GM12865 (cell line): ENCODE results near the gene KRTAP1-4.
"Not testable (repeated sequence)": the region's sequence is repeated elsewhere in the genome, so short reads cannot be mapped to it uniquely, and the experiment has no call there.

Experiments
- DNase-seq: peaks from one replicate; pipeline ENCODE4 v3.0.0; 2010; ENCODE audit warnings: low read depth
- H3K4me3 ChIP-seq: 2 replicates; pipeline ENCODE4 v1.5.1; 2011; ENCODE audit warnings: mild to moderate bottlenecking, low read depth, low read length, control low read depth
- TF ChIP-seq, protein P1 (sequence below): IDR thresholded peaks from 2 replicates; pipeline ENCODE4 v1.5.1; 2011; ENCODE audit warnings: low read length, control low read depth, low read depth, inconsistent platforms; ENCODE audit not compliant: insufficient read depth; ENCODE audit errors: missing control alignments

KRTAP1-4 gene

DNA sequence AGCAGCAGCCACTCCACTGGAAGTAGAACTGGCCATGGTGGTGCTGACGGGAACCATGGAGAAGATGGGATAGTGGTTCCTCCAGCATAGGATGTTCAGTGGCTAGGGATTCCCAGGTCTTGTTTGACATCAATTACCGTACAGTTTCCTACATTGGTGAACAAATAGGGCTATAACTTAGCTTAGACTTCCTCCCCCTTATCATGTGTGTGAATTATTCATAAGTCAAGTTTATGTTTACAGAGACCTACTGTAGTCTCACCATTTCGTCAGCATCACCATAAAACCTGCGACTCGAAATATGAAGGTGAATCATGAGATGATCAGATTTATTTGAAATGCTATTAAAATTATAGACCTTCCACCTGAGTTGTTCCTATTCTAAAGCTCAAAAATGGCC is 28.7 kb upstream of the KRTAP1-4 start:
- TF ChIP-seq, protein P1, sequence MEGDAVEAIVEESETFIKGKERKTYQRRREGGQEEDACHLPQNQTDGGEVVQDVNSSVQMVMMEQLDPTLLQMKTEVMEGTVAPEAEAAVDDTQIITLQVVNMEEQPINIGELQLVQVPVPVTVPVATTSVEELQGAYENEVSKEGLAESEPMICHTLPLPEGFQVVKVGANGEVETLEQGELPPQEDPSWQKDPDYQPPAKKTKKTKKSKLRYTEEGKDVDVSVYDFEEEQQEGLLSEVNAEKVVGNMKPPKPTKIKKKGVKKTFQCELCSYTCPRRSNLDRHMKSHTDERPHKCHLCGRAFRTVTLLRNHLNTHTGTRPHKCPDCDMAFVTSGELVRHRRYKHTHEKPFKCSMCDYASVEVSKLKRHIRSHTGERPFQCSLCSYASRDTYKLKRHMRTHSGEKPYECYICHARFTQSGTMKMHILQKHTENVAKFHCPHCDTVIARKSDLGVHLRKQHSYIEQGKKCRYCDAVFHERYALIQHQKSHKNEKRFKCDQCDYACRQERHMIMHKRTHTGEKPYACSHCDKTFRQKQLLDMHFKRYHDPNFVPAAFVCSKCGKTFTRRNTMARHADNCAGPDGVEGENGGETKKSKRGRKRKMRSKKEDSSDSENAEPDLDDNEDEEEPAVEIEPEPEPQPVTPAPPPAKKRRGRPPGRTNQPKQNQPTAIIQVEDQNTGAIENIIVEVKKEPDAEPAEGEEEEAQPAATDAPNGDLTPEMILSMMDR: no peak
- no peak for DNase-seq
- H3K4me3 ChIP-seq: no peak overlapping the region

DNA sequence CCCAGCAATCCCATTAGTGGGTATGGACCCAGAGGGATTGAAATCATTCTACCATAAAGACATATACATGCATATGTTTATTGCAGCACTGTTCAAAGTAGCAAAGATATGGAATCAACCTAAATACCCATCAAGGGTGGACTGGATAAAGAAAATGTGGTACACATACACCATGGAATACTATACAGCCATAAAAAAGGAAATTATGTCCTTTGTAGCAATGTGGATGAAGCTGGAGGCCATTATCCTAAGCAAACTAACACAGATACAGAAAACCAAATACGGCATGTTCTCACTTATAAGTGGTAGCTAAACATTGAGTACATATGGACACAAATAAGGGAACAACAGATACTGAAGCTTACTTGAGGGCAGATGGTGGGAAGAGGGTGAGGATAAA is 27.6 kb upstream of the KRTAP1-4 start:
- TF ChIP-seq, protein P1: no peak
- no peak for DNase-seq
- no peak overlapping the region for H3K4me3 ChIP-seq

DNA sequence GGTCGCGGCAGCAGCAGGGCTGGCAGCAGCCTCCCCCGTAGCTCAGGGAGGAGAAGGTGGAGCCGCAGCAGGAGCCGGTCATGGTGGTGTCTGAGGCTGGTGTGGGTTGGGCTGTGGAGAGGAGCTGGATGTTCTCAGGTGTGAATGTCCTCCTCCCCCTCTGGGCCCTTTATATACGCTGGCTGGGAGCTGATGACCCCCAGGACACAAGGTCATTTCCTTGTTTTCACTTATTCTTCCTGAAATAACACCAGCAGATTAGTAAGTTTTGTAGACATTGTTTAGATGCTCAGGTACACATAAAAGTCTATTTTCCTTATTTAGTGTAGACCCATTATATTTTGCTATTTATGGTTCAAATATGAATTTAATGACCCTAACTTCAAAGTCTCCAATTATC is 25.1 kb upstream of the KRTAP1-4 start, which contains the start of gene KRTAP2-2:
TSS of gene KRTAP2-2 (minus strand) at position 101 of the 400 bp plus-strand sequence. CDS start at position 82, 19 bp downstream.
- DNase-seq, H3K4me3 ChIP-seq: not testable (repeated sequence)

DNA sequence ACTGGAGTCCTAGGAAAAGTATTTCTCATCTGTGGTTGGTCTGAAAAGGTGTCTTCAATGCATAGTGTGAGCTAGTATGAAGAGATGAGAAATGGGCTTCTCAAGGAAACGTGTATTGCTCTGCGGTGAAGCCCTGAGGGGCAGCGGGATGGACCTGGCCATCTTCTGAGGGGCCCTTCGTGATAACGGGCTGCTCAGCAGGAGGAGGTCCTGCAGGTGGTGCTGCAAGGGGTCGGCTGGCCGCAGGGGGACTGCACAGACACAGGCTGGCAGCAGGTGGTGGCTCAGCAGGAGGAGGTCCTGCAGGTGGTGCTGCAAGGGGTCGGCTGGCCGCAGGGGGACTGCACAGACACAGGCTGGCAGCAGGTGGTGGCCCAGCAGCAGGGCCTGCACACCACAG is 24.6 kb upstream of the KRTAP1-4 start:
- H3K4me3 ChIP-seq, DNase-seq: not testable (repeated sequence)

DNA sequence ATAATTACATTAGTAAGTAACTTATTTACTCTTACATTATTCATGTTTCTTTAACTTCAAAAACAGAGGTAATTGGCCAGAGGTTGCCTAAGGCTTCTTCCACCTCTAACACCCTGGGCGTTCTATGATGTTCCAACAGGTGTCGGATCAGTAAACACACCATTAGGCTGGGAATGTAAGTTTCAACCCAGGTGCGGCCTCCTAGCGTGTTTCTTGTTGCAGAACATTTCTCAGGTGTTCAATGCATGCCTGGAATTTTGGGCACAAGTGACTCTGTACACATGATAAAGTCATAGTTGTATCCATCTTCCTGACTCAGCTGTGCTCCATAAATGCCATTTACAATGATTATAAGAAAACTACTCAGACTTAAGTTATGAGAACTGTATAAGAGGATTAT is 24.0 kb upstream of the KRTAP1-4 start:
- TF ChIP-seq, protein P1: no peak
- no peak overlapping the region for H3K4me3 ChIP-seq

DNA sequence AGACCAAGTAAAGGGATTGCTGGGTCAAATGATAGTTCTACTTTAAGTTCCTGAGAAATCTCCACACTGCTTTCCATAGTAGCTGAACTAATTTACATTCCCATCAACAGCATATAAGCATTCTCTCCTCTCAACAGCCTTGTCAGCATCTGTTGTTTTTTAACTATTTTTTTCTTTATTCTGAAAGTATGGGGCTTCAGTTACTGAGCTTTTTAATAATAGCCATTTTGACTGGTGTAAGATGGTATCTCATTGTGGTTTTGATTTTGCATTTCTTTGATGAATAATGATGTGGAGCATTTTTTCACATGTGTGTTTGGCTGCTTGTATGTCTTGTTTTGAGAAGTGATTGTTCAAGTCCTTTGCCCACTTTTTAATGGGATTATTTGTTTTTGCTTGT is 22.6 kb upstream of the KRTAP1-4 start:
- no peak for DNase-seq
- H3K4me3 ChIP-seq: no peak overlapping the region
- TF ChIP-seq, protein P1: no peak

More for the DNA sequence above, 24.0 kb upstream of the KRTAP1-4 start:
- no peak for DNase-seq

DNA sequence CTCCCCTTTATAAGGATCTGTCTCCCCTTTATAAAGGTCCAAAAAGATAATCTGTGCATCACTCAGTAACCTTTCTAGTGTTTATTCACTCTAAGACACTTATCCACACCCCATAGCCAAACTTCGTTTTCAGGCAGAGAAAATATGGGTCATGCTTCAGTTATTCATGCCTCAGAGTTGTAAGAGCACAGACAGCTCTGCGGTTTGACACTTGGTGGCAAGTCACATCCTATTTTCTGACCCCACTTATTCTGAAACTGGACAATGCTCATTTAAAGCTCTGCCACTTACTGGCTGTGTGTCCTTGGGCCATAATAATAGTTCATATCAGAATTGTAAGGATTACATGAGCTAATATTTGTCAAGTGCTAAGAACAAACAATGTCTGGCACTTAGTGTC is 19.1 kb upstream of the KRTAP1-4 start:
- TF ChIP-seq, protein P1: no peak
- DNase-seq: peak; percentile 33
- H3K4me3 ChIP-seq: no peak overlapping the region

DNA sequence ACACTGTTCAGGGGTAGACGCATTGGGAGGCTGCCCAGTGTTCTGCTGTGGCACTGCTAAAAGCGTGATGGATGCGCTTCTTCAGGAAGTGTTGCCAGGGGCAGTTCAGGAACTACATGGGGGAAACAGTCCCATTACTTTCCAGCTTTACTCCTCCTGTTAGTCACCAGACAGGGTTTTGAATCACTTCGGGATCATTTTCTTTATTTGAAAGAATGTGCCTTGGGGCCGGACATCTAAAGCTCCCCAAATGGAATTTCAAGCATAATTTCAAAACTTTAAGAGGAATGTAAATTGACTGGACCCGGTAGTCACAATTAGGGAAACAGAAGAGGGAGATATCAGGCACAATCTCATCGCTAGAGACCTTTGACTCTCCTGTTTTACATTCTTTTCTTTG is 18.4 kb upstream of the KRTAP1-4 start:
- no peak for DNase-seq

DNA sequence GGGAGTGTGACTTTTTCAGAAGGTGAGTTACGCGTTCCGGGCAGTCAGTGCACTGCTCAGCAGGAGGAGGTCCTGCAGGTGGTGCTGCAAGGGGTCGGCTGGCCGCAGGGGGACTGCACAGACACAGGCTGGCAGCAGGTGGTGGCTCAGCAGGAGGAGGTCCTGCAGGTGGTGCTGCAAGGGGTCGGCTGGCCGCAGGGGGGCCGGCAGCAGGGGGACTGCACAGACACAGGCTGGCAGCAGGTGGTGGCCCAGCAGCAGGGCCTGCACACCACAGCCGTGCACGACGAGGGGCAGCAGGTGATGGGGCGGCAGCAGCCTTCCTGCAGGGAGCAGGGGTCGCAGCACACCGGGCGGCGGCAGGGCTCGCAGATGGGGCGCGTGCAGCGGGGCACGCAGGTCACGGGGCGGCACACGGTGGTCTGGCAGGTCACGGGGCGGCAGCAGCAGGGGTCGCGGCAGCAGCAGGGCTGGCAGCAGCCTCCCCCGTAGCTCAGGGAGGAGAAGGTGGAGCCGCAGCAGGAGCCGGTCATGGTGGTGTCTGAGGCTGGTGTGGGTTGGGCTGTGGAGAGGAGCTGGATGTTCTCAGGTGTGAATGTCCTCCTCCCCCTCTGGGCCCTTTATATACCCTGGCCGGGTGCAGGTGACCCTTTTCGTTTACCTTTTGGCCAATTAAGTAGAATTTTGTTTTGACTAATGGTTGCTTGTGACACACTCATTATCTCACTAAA is 16.9 kb upstream of the KRTAP1-4 start, which contains the start of gene KRTAP2-1:
TSS of gene KRTAP2-1 (minus strand) at position 582 of the 731 bp plus-strand sequence. CDS start at position 533, 49 bp downstream.
- not testable (repeated sequence) for DNase-seq, H3K4me3 ChIP-seq

More for the DNA sequence above, 18.4 kb upstream of the KRTAP1-4 start:
- TF ChIP-seq, protein P1: no peak
- no peak overlapping the region for H3K4me3 ChIP-seq
